Ovary (tissue), 3 donors: ENCODE measurements around the gene BATF.

Source experiments
- EP300 ChIP-seq: sonication (generic); formaldehyde crosslinking; IDR thresholded peaks from one replicate; pipeline ENCODE4 v1.6.1; 2017; ENCODE audit warnings: antibody characterized with exemption
- POLR2A ChIP-seq: fragments of 450-650 bp; IDR thresholded peaks from one replicate; pipeline ENCODE4 v1.6.1; 2017; ENCODE audit warnings: antibody characterized with exemption, mild to moderate bottlenecking, moderate library complexity
- TF ChIP-seq, protein P1 (sequence below), 3 donors: fragments of 450-650 bp in 2 of 3; fragments of 200-600 bp in 1 of 3; IDR thresholded peaks; one replicate each; pipeline versions ENCODE4 v1.5.1 to v1.8.0; 2016 to 2022; ENCODE audit warnings: antibody characterized with exemption in 3 of 3, mild to moderate bottlenecking in 1 of 3
- donor health status: DM: no; HTN: no; CAD: no.

DNA sequence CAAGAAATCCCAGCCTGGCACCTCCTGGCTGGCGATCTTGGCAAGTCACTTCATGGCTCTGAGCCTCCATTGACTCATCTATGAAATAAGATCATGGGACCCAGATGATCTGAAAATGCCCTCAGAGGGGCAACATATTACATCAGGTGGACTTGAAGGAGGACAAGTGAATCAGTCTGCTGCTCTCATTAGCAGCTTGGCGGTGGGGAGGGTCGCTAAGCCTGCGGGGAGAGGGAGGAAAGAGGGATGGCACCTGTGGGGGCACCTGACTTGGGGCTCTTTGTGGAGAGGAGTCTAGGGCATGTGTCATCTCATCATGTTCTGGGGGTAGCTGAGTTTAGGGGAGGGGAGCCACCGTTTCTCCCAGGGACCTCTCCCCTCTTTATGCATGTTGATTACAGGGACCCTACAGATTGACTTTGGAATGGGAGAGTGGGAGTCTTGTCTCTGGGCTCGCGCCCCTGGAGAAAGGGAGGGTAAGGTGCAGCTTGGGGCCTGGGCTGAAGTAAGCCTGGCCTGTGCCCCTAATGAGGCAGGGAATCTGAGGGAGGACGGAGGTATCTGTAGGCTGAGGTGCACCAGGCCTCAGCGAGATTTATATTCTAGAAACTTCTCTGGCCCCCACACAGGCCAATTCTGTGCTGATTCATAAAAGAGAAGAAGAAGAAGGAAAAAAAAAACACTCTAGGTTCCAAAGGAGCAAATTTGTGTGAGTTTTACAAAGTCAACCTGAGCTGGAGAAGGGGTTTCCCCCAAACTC, 29.3 kb upstream of the BATF start:
- TF ChIP-seq POLR2A (no peak), EP300 (no peak)
- TF ChIP-seq, protein P1, sequence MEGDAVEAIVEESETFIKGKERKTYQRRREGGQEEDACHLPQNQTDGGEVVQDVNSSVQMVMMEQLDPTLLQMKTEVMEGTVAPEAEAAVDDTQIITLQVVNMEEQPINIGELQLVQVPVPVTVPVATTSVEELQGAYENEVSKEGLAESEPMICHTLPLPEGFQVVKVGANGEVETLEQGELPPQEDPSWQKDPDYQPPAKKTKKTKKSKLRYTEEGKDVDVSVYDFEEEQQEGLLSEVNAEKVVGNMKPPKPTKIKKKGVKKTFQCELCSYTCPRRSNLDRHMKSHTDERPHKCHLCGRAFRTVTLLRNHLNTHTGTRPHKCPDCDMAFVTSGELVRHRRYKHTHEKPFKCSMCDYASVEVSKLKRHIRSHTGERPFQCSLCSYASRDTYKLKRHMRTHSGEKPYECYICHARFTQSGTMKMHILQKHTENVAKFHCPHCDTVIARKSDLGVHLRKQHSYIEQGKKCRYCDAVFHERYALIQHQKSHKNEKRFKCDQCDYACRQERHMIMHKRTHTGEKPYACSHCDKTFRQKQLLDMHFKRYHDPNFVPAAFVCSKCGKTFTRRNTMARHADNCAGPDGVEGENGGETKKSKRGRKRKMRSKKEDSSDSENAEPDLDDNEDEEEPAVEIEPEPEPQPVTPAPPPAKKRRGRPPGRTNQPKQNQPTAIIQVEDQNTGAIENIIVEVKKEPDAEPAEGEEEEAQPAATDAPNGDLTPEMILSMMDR (IDR thresholded peaks at IDR 0.05) = no peak
